NCI-H510A treated with DMSO at 0.1 percent for 48 hours (cell line): ENCODE results near the gene AHCYL2.
"Not testable (repeated sequence)": the region's sequence is repeated elsewhere in the genome, so short reads cannot be mapped to it uniquely, and the experiment has no call there.

Source experiments
- DNase-seq: peaks from one replicate; lab custom pipeline; 2025; lab: John Stamatoyannopoulos, UW

The AHCYL2 gene

DNA sequence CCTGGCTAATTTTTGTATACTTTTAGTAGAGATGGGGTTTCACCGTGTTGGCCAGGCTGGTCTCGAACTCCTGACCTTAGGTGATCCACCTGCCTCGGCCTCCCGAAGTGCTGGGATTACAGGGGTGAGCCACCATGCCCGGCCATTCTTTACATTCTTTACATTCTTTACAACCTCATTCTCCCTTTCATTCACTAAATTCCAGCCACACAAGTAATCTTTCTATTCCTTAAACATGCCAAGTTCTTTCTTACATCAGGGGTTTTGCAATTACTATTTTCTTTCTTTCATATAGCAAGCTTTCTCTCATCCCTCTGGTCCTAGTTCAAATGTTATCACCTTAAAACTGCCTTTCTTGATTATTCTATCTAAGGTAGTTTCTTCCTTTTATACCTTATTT is 128.3 kb downstream of the AHCYL2 start:
- not testable (repeated sequence) for DNase-seq

DNA sequence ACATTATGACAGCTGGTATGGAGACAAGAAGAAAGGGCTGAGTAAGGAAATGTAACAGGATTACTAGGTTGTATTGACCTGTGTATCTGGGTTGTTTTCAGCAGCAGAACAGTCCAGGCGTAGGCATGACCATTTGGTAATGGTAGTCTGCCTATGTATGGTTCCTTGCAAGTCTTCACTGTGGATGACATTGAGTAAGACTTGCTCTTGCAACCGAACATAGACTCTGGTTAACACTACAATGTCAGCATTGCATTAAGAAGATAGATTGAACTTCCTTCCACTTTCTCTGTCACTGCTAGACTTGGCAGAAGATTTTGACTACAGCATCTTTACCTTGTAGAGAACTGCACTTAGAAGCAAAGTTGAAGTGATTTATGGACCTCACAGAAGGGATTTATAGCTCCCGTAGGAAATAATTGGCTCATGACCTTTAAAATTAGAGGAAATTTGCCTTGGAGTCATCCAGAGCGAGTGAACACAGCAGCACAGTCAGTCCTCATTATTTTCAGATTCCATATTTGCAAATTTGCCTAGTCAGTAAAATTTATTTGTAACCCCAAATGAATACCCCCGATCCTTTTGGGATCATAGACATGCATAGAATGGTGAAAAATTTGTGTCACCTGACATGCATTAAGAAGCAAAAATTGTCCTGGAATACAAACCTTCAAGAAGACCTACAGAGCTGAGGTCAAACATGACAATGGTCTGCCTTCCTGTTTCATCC is 129.8 kb downstream of the AHCYL2 start:
- DNase-seq: no peak

DNA sequence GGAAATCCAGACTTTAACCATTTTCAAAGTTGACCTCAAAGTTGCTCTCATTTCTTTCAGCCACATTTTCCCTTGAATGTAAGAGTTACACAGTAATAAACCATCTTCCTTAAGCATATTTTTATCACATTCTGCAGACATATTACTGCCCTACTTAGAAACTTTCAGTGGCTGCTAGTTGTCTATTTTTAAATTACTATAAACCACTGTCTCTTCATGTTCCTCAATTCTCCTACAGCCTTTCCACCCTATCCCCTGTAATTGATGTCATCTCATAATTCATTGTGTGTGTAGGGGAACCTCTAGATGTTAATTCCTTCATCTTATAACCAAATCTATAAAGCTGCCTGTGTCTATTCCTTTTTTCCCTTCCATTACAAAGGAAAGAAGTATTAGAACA is 131.3 kb downstream of the AHCYL2 start:
- no peak for DNase-seq

DNA sequence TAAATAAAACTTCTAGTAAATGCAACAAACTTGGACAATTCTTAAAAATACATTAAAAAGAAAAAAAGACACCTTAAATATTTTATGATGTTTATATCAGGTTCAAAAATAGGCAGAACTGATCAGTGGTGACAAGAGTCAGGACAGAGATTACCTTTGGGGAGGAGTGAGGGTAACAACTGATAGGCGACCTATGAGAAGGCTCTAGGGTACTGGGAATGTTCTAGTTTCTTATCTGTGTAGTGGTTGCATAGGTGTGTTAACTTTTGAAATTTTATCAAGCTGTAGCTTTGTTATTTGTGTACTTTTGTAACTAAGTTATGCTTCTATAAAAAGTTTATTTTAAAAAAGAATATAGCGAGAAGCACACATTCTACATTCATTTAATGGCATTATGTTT is 134.3 kb downstream of the AHCYL2 start:
- no peak for DNase-seq

DNA sequence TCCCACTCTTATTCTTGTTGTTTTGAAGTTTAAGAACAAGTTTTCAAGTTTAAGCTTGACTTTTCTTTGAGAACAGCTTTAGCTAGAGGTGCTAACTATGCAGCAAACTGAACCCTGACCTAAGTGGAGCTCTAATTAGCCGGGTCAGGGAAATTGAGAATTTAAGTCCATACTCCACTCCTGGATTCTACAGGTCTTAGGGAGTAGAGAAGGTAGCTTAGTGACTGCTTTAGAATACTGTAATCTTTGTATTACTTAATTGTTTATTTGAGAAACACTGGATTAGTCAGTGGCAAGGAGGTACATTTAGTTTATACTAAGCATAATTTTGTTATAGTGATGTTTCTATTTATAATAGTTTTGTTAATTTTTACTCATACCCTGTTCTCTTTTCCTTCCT is 134.8 kb downstream of the AHCYL2 start:
- DNase-seq: no peak

DNA sequence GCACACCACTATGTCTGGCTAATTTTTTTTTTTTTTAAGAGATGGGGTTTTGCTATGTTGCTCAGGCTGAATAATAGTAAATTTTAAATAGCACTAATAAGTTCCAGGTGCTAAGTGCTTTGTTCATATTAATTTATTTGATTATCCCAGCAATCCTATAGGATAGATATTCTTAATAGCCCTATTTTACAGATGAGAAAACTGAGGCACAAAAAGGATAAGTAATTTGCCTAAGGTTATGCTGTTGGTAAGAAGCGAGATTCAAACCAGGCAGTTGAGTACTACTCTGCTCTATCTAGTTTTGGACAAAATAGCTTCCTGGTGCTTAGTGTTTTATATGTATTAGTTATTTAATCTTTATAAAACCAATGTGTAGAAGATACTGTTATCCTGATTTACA is 136.9 kb downstream of the AHCYL2 start:
- DNase-seq: no peak

DNA sequence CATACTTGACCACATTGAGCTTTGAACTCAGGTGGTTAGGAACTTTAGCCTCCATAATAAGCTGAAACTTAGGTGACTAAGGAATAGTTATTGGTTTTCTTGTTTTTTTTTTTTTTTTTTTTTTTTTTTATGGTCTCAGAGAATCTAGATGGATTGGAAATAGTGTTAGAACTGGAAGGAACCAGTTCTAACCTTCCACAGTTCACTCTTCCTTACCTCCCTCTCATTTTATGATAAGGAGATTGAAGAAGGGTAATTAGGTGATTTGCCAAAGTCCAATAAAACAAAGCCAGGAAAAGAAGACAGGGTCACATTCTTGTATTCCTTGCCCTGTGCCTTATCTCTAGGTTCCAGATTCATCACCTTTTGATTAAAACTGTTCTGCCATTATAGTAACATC is 137.7 kb downstream of the AHCYL2 start:
- no peak for DNase-seq

DNA sequence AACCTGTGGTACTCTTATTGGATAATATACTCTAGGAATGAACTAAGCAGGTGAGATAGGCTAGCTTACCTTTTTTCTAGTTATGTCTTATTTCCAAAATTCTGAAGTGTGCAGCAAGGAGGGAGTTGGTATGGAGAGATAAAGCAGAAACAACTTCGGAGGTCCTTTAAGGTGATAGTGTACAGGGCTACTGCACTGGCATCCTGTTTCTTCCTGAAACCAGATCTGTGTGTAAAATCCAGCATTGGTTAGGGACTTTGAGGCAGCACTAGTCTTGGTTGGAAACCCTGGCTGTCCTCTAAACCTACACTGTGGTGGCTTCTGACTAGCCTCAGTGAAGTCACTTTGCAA is 142.5 kb downstream of the AHCYL2 start:
- no peak for DNase-seq

DNA sequence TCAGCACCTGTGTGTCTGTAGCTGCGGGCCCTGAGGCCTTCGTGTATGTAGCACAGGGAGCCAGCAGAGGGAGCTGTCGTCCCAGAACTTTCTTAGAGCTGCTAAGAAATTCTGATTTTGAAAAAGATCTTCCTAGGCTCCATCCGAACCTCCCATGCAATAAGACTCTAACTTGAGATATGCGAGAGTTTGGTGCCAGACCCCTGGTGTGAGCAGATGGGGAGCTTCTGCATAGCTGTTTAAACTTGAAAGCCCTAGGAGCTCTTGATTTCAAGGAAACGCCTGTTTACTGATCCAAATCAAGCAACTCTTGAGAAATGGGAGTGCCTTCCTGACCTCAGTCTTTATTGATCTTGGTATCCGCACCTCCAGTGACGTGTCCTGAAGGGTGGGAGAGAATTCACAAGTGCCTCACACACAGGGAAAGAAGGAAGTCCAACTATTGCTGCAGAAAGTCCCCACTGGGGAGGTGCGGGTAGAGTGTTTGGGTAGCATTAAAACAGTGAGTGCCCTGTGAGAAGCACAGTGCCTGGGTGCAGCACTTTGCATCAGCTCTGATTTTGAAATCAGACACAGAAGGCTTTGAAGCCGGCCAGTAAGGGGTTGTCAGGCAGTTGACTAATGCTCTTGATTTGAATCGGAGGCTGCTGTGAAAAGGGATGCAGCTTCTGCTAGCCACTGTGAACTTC is 143.0 kb downstream of the AHCYL2 start:
- peak; percentile 27 for DNase-seq

DNA sequence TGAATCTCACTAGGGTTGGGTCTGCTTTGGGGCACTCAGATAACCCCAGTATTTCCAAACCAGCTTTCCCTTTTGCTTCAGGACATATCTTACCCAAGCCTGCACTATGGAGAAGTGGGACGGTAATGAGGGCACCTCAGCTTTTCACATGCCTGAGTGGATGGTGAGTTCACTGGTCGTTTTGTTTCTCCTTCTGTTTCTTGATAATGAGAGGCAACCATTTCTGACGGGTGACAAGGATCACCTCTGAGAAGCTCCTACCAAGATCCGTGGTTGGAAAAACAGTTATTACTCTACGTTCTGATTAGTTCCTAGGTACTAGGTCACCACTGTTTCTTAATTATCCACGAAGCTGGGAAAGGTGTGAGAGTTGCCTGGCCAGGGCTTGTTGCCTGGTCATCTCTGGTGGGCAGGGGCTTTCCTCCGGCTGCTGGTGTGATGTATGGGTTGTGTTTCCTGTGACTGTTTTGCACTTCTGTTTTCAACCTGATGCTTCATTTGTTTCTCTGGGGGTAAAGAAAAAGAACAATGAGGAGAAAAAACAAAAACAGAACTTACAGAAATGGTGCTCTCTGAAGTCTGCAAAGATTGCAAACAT is 143.7 kb downstream of the AHCYL2 start:
- DNase-seq: no peak

DNA sequence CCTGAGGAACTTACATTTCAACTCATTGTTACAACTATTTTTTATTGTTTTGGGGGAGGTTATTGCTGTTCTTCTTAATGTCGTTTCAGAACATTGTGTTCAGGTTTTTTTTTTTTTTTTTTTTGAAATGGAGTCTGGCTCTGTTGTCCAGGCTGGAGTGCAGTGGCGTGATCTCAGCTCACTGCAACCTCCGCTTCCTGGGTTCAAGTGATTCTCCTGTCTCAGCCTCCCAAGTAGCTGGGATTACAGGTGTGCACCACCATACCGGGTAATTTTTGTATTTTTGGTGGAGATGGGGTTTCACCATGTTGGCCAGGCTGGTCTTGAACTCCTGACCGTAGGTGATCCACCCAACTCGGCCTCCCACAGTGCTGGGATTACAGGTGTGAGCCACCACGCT is 144.6 kb downstream of the AHCYL2 start:
- not testable (repeated sequence) for DNase-seq

DNA sequence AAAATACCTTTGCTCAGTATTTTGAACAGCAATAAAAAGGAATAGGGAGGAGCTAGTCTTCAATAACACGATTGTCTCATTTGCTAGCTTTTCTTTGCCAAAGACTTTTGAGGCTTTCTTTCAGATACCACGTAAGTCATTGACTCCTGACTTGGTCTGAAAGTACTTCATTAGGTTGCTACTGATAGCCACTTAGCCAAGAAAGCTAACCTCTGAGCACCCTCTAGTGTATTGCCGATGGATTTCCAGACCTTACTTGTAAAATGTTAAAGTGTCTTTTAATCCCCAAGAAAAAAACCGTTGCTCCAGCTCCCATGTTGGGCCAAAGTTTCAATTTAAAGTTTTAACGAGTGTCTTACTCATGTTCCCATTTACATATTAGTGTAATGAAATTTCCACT is 146.0 kb downstream of the AHCYL2 start:
- no peak for DNase-seq

DNA sequence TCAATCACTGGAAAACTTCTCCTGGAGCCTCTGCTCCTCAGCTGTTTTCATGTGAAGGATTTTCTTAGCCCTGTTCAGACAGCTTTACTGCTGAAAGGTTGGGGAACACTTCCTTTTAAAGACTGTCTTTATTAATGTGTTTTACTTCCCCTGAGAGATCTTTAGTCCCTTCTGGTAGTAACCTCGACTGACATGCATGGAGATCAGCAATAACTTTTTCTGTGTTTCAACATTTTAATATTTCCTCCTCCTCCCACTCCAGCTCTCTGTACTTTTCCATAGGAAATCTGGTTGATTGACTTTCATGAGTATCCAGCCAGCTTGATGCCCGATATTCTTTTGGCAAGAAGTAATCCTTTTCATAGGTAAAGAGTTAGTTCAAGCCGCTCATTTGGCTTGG is 146.7 kb downstream of the AHCYL2 start:
- DNase-seq: no peak

DNA sequence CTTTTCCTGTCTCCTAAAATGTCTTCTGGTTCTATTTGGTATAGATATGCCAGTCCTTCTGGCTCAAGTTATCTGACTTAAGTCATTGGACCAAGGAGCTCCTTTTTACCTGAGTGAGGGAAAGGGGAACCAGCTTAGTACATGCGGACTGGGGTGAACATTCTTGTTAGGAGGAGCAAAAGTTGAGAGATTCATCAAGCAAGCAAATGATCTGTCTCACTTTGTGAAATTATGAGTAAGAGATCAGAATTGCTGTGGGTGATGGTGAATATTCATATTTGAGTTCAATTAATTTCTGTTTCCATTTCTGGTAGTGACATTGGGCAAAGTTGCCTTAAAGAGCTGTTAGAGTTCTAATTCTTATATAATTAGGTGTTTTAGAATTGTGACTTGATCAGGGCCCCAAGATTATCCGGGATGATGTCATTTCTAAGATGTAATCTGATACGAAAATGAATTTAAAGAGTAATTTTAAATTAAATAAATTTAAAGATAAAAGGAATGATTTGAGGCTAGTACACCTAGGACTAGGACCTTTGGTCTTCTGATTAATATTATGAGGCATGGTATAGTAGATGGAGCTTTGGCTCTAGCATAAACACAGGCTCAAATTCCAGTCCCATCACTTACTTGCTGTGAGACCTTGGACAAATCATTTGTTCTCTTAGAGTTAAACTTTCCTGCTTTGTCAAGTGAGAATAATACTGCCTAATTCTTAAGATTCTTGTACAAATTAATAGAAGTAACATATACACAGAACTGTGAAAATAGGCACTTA is 149.0 kb downstream of the AHCYL2 start:
- no peak for DNase-seq

DNA sequence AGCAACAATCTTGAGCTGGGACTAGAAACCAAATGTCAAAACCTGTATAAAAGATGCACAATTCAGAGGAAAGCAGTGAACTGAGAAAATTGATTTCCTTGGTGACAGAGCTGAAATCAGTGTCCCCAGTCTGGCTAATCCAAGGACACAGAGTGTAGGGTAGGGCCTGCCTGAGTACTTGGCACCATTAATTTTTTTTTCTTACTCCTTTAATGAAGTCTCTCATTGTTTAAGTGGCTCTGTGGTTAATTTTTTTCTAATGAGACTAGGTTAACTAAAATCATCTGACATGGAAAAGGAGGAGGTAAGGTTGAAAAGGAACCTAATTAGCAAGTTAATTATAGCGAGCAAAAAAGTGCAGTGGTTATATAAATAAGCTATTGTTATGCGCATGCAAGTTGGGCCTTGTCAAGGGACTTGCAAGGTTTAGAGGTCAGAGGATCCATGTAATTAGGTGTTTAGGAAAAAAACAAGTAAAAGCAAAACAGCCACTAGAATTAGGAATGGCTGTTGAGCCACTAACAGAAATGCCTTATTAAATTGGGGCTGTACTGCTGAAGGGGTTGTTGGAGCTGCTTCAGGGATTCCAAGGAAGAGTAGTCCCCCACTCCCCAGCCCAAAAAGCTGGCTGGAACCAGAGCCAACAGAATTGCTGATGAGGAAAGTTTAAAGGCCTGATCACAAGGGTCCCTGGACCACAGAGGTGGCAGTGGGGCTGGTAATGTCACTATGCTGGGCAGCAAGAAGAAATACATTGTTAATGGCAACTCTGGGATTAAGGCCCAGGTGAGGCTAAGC is 150.5 kb downstream of the AHCYL2 start:
- no peak for DNase-seq

DNA sequence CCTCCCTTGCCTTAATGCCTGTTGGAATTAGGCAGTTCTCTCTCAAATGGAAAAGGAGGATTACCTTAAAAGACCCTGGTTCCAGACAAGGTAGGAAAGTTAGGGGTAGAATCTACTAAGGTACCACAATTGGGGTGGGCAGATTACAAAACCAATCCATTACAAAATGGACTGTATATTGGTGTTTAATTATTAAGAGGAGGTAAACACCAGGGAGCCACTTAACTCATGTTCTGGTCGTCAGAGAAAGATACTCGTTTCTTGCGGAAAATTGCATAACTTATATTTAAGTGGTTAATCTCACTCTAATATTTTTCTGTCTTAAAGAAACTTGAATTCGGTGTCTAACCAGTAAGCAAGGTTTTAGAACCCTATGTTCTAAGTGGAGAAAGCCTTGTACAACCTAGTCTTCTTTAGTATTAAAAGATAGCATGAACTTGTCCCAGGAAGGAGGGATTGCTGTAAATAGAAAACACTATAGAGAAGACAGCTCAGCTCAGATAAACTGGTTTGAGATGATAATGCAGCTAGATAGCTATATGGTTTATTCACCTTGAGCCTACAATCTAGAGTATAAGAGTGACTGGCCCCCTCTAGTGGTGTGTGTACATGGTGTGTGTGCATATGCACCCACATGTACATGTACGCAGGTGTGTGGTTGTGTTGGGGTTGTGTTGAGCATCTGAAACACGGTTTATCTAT is 151.4 kb downstream of the AHCYL2 start:
- no peak for DNase-seq

DNA sequence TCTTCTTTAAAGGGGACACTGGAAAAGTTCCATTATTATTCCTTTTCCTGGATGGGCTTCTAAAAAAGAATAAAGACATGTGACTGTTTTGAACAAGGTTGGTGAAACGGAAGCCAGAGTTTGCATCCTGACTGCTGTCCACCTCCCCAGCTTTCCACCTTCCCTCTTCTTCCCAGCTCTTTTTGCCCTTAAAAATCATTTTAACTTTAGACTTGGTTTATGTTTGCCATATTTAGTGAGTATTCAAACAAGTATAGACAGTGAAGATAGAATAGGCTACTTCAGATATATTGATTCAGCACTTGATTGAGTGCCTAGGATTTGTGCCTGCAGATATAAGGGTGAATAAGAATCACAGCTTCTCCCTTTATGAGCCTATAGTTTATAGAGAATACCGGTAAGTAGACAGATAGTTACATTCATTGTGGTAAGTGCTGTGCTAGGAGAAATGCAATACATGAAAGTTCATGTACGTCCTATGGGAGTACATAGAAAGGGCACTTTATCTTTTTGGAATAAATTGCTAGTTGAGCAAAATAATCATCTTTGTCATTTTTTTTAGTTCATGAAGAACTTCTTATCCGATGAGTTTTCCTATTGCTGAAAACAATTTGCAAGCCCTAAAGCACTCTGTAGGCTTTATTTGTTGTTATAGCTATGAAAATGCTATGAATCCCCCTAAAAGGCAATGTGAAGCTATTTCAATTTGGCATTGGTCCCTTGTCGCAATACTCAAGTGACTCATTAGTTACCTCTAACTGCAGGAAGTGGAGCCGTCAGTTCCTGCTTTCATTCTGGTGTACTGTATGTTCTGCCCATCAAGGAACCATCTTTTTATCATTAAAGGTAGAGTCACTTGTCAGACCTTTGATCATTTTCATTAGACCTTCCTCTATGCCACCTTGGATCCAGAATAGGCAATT is 152.2 kb downstream of the AHCYL2 start:
- DNase-seq: no peak

DNA sequence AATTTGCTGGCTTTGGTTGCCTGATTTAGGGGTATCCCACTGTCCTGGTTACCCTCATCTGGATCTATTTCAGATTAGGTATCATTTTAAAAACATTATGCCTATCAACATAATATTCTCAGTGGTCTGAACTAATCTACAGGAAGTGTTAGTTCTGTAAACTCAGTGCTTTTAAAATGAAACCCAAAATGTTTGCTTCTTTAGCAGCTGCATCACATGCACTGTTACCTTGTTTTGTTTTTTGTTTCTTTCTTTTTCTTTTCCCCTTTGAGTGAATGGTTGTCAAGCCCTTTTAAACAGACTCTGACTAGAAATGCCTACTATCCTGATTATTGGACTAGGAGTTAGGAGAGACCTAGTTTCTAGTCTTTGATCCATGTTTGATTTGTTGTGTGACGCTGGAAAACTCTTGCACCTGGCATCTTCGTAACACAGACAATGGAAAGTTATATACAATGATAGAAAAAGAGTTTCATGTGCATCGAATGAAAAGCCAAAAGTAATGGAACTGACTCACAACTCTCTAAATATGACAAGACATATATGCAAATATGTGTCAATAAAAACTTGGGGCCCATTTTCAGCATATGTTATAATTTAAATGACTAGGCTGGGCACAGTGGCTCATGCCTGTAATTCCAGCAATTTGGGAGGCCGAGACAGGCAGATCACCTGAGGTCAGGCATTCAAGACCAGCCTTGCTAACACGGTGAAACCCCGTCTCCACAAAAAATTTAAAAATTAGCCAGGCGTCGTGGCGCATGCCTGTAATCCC is 157.1 kb downstream of the AHCYL2 start:
- DNase-seq: no peak

DNA sequence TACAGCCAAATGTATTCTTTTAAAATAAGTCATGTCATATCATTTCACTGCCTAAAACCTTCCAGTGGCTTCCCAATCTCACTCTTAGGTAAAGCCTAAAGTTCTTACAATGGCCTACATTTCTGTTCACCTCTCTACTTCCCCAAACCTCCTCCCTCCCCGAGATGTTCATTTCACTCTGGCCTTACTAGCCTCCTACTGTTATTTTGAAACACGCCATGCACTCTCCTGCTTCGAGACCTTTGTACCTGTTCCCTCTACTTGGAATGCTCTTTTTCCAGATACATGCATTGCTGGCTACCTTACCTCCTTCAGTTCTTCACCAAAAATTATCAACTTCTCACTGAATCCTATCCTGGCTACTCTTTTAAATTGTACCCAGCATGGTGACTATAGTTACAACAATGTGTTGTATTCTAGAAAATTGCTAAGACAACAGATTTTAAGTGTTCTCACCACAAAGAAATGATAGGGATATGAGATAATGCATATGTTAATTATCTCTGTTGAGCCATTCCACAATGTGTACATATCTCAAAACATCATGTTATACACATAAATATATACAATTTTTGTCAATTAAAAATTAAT is 158.8 kb downstream of the AHCYL2 start:
- no peak for DNase-seq
